ENCODE measurements around the gene ZAP70. TPM values are rescaled to one million over a fixed set of nuclear protein-coding genes. Genes with fewer than 3 reads are reported as not detected.

Gene ZAP70
- total and polyA plus RNA-seq, 8 donors: 1.1 to 78.2 (median 4.1) TPM

GRCh38 chr2:97751752-97752151 is 38.4 kb downstream of the ZAP70 start:
- Histone ChIP-seq H3K4me1 (peaks cover 0 to 25% (median 3%) of the 10 kb centered on the region in 4 donors), H3K36me3 (peaks cover 9 to 48% (median 34%) of the 10 kb centered on the region in 4 donors), H3K27ac (peak overlapping the region in 1 of 5 donors; percentile 18), H3K4me3 (no peak overlapping the region), H3K27me3 (no peaks in the 10 kb centered on the region), H3K9me3 (no peaks in the 10 kb centered on the region)
- intact Hi-C loops (cut with DNase I; ENCODE audit: low total_unique reads): no loop called here
- peak in 1 of 2 donors; percentile 30 for DNase-seq
- TF ChIP-seq EP300 (IDR thresholded peaks at IDR 0.05): no peak
- no peak for TF ChIP-seq POLR2AphosphoS5 (IDR thresholded peaks at IDR 0.05)
- TF ChIP-seq, protein P1, sequence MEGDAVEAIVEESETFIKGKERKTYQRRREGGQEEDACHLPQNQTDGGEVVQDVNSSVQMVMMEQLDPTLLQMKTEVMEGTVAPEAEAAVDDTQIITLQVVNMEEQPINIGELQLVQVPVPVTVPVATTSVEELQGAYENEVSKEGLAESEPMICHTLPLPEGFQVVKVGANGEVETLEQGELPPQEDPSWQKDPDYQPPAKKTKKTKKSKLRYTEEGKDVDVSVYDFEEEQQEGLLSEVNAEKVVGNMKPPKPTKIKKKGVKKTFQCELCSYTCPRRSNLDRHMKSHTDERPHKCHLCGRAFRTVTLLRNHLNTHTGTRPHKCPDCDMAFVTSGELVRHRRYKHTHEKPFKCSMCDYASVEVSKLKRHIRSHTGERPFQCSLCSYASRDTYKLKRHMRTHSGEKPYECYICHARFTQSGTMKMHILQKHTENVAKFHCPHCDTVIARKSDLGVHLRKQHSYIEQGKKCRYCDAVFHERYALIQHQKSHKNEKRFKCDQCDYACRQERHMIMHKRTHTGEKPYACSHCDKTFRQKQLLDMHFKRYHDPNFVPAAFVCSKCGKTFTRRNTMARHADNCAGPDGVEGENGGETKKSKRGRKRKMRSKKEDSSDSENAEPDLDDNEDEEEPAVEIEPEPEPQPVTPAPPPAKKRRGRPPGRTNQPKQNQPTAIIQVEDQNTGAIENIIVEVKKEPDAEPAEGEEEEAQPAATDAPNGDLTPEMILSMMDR (IDR thresholded peaks at IDR 0.05): no peak
- TF ChIP-seq POLR2A (IDR thresholded peaks at IDR 0.05): no peak
- WGBS, 5 donors: 44 to 62% (median 47%) methylated on average over 3 of the region's 3 CpGs

DNA sequence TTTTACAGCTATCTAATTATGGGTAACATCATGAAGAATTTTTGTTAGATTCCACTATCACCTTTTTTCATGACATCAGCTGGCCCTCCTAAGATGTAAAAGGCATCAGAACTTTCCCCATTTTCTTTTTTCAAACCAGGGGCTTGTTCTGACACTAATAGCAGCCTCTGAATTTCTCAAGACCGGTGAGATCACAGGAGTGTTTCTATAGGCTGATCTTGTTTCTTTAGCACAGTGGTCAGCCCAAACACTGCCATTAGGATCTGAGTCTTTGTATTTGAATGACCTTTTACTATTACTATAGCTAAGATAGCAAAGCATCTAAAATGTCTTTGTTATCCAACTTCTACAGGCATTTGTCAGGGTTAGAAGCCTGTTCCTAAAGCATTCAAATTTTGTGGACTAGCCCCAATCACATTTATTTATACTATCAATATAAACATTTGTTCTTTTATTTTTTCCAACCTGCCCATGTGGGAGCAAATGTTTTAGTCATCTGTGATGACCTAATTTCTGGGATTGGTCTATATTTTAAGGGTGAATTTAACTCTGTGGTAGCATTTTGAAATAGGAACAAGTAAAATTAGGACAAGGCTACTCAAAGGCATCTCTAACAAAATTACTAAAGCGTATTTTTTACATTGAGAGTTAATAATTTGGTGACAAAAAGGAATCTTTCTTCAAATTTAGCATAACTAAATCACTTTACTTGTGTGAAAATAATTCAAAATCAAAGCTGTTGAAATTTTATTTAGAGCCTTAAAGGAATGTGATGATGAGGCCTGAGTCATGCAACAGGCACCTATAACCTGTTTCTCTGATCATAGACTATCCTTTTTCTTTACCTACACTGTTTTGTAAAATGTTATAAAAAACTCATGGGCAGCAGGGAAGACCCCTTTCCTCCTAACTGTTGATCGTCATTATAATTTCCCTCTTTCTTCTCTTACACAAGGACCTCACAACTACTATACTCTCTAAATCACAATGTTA is 39.3 kb downstream of the ZAP70 start:
- no peak overlapping the region for H3K4me3 ChIP-seq
- TF ChIP-seq, protein P1 (IDR thresholded peaks at IDR 0.05): no peak
- TF ChIP-seq POLR2A (IDR thresholded peaks at IDR 0.05) (no peak), EP300 (IDR thresholded peaks at IDR 0.05) (no peak), POLR2AphosphoS5 (IDR thresholded peaks at IDR 0.05) (no peak)
- peaks cover 0 to 16% (median 3%) of the 10 kb centered on the region in 4 donors for H3K4me1 ChIP-seq
- intact Hi-C loops (cut with DNase I; ENCODE audit: low total_unique reads): no loop called here
- 83 to 91% (median 89%) methylated on average over 3 of the region's 3 CpGs for WGBS, 5 donors
- H3K36me3 ChIP-seq: peaks cover 17 to 57% (median 43%) of the 10 kb centered on the region in 4 donors
- H3K27me3 ChIP-seq: no peaks in the 10 kb centered on the region
- no peak for DNase-seq
- no peaks in the 10 kb centered on the region for H3K9me3 ChIP-seq
- H3K27ac ChIP-seq: peak overlapping the region in 1 of 5 donors; percentile 18

DNA sequence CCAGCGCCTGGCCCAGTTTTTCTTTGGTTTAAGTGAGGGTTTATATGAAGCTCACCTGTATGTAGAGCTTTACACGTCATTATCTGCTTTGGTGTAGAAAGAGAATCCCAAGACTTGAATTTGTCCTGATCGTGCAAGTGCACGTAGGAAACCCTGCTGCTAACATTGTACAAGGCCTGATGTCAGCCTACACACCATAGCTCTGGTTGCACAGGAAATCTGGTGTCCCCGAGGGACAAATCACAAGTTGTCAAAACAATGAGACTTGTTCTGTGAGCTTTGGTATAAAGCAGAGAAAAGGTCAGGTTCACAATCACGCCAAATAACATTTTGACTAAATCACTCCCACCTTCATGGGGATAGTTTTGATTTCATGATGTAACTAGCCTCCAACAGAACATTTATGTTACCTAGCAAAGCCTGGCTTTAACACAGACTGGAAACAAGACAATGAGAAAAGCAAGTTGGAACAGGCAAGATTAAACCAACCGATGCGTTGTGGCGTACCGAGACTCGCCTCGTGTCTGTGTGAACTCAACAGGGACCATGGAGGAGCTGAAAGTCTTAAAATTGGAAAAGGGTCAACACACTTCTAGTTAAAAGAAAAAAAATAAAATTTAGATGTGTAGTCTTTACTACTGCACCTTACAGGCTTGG is 41.4 kb downstream of the ZAP70 start:
- H3K9me3 ChIP-seq: no peaks in the 10 kb centered on the region
- no peak overlapping the region for H3K4me3 ChIP-seq
- no peaks in the 10 kb centered on the region for H3K27me3 ChIP-seq
- TF ChIP-seq, protein P1 (IDR thresholded peaks at IDR 0.05): no peak
- TF ChIP-seq POLR2A (IDR thresholded peaks at IDR 0.05) (no peak), EP300 (IDR thresholded peaks at IDR 0.05) (no peak)
- intact Hi-C loops (cut with DNase I; ENCODE audit: low total_unique reads): no loop called here
- WGBS, 5 donors: 90 to 93% (median 91%) methylated on average over 12 of the region's 12 CpGs
- no peak overlapping the region for H3K27ac ChIP-seq
- H3K4me1 ChIP-seq: peaks cover 1 to 28% (median 13%) of the 10 kb centered on the region in 4 donors
- no peak for DNase-seq
- peaks cover 26 to 75% (median 65%) of the 10 kb centered on the region in 4 donors for H3K36me3 ChIP-seq

DNA sequence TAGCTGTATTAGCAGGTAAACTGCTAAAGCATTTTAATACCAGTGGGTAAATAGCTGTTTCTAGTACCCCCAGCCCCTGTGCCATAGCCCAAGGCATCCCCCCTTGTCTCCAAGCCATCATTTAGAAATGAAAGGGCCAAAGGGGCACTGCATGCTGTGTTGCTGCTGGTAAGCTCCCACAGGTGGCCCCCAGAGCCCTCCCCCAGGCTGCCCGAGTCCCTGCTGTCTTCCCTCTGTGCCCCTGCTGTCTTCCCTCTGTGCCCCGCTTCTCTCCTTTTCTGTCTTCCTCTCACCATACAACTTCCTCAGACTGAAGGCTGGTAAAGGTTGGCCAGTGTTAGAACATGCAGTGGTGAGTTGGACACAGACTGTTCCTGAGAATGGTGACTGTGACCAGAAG is 42.1 kb downstream of the ZAP70 start:
- H3K36me3 ChIP-seq: peaks cover 30 to 75% (median 69%) of the 10 kb centered on the region in 4 donors
- no peaks in the 10 kb centered on the region for H3K9me3 ChIP-seq
- no peak overlapping the region for H3K27ac ChIP-seq
- intact Hi-C loops (cut with DNase I; ENCODE audit: low total_unique reads): no loop called here
- 89 to 100% (median 100%) methylated on average over 2 of the region's 2 CpGs for WGBS, 5 donors
- no peak overlapping the region for H3K4me3 ChIP-seq
- peaks cover 8 to 35% (median 19%) of the 10 kb centered on the region in 4 donors for H3K4me1 ChIP-seq
- H3K27me3 ChIP-seq: no peaks in the 10 kb centered on the region
- no peak for DNase-seq
- TF ChIP-seq POLR2A (IDR thresholded peaks at IDR 0.05) (no peak), POLR2AphosphoS5 (IDR thresholded peaks at IDR 0.05) (no peak), EP300 (IDR thresholded peaks at IDR 0.05) (no peak)
- TF ChIP-seq, protein P1 (IDR thresholded peaks at IDR 0.05): no peak
